ENCODE measurements around the gene CGAS.
A peak's percentile ranks its signal among the peaks of the same experiment; 100 is the strongest.
"Not testable (repeated sequence)": the region's sequence is repeated elsewhere in the genome, so short reads cannot be mapped to it uniquely, and the experiment has no call there.

Gene CGAS

GRCh38 chr6:73394577-73395354 lies 57.3 kb downstream of the CGAS start, which contains the start of gene DDX43:
Gene DDX43, plus strand, starts transcription at chr6:73394828. Its CDS starts 78 bp downstream, at chr6:73394906.
- DNase-seq, result peak; percentile 80

GRCh38 chr6:73393278-73393677 lies 58.8 kb downstream of the CGAS start:
- DNase-seq, result no peak

GRCh38 chr6:73392188-73392587 lies 59.9 kb downstream of the CGAS start:
- DNase-seq, result not testable (repeated sequence)

GRCh38 chr6:73391675-73392074 lies 60.4 kb downstream of the CGAS start:
- DNase-seq, result no peak

- DNase-seq, result no peak
These were observed 62.2 kb downstream of the CGAS start for GRCh38 chr6:73389854-73390253.

- DNase-seq, result peak; percentile 87
These were observed 63.1 kb downstream of the CGAS start for GRCh38 chr6:73388800-73389512.

- DNase-seq, result no peak
These were observed 63.7 kb downstream of the CGAS start for GRCh38 chr6:73388433-73388799.

GRCh38 chr6:73382462-73383113 lies 69.5 kb downstream of the CGAS start:
- no peak for DNase-seq

- DNase-seq, result not testable (repeated sequence)
These were observed 70.6 kb downstream of the CGAS start for GRCh38 chr6:73381531-73381930.

GRCh38 chr6:73377225-73377624 lies 74.9 kb downstream of the CGAS start:
- no peak for DNase-seq

- DNase-seq, result no peak
These were observed 76.9 kb downstream of the CGAS start for GRCh38 chr6:73375216-73375615.
